GM04504 (cell line): ENCODE measurements around the gene MLF2.
"Not testable (repeated sequence)": the region's sequence is repeated elsewhere in the genome, so short reads cannot be mapped to it uniquely, and the experiment has no call there.

Experiments used
- DNase-seq: peaks from one replicate; pipeline ENCODE4 v3.0.0-alpha.2; 2012; ENCODE audit warnings: low read depth

Gene MLF2

DNA sequence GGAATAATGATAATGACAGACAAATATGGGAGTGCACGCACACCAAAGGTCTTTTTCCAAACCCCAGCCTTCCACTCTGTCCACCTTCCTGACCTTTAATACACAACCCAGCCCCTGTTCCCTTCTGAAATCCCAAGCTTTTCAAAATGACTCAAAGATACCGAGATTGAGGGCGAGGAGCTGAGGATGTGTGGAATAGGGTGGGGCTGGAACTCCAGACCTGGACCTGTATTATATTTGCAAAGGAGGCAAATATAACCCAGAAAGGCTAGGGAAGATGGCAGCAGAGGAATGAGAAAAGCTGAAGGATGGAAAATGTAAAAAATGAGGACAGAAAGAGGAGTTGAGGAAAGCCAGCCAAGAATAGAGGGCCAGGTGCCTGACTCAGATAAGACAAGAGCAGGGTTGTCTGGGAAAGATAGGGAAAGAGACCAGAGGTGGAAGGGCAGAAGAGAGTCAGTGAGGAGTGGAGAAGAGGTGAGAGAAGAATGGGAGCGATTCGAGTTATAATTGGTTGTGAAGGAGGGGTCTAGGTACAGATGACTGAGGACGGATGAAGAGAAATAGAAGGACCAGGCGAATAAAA is 12.2 kb upstream of the MLF2 start:
- DNase-seq, result no peak

DNA sequence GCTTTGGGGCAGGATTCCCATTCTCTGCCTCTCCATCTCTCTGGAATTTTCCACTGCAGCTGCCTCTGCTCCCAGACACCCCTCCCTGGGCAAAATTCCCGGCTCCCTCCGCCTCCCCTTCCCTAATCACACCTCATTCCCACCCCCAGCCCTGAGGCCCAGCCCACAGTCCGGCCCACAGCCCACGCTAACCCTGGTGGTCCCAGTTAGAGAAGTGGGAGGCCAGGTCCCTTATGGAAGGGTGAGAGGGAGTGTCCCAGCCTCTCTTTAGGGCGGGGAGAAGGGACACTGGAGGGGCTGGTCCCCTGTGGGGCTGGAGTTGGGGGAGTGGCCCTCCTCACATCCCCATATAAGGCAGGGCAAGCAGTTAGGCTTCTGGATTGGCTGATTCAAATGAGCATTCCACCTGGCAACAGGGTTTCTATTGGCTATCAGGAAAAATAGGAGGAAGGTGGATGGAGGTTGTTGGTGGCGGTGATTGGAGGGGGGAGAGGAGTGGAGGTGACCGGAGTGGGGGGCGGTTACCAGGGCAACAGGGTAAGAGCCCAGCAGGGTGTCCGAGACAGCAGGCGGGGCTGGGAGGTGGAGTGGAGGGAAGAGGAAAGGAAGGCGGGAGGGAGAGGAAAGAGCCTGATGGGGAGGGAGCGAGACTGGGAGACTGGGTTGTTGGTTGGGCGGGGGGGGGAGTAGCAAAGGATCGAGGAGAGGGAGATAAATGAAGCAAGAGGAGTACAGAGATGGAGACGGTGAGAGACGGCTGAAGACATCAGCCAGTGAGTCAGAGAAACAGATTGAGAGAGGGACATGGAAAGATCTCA is 11.3 kb upstream of the MLF2 start:
- peak; percentile 99 for DNase-seq

DNA sequence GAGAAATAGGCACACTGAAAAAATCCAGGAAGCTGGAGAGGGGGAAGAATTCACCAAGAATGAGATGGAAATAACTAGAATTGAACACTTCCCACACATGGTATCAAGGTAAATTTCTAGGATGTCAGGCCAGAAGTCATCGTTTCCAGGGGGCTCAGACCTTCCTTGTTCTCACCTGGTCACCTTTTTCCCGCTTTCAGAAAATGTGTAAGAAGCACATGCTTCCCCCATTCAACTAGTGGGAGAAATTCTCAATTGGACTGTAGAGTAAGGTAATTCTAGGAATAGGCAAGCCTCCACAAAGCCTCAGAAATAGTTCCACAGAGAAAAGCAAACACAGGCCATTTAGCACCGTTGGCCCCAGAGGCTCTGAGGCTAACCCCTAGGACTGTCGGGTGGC is 10.4 kb upstream of the MLF2 start:
- no peak for DNase-seq

DNA sequence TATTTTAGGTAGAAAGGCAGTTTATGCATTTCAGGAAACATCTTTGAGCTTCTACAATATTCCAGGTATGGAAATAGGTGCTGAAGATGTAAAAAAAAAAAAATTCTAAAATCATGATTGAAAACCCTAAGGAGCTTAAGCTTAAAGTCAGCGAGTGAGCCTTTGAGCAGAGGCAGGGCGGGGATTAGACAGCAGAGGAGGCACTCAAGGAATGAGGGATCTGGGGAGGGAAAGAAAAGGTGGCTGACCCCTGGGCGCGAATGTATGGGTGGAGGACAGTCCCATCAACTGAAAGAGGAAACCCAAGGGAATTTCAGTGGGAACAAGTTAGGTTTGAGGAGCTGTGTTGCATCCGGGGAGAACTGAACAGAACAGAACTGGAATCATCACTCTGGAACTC is 6.8 kb upstream of the MLF2 start:
- no peak for DNase-seq

DNA sequence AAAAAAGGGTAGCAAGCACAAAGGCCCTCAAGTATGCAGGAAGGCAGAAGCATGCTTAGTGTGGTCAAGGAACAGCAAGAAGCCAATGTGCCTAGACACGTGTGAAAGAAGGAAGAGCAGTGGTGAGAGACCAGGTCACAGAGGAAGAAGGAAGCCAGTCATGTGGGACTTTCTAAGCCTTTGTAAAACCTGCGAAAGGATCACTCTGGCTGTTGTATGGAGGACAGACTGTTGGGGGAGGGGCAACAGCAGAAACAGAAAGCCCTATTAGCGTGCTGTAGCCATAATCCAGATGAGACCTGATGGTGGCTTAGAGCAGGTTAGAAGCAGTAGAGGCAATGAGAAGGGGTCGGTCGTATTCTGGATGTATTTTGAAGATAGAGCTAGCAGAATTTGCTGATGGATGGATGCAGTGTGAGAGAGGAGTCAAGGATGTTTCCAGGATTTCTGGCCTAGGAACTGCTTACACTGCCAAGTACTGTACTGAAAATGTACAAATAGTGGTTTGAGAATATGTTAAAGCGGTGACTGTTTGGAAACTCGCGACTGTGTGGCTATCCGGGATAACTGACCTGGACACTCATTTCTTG is 5.7 kb upstream of the MLF2 start:
- no peak for DNase-seq

DNA sequence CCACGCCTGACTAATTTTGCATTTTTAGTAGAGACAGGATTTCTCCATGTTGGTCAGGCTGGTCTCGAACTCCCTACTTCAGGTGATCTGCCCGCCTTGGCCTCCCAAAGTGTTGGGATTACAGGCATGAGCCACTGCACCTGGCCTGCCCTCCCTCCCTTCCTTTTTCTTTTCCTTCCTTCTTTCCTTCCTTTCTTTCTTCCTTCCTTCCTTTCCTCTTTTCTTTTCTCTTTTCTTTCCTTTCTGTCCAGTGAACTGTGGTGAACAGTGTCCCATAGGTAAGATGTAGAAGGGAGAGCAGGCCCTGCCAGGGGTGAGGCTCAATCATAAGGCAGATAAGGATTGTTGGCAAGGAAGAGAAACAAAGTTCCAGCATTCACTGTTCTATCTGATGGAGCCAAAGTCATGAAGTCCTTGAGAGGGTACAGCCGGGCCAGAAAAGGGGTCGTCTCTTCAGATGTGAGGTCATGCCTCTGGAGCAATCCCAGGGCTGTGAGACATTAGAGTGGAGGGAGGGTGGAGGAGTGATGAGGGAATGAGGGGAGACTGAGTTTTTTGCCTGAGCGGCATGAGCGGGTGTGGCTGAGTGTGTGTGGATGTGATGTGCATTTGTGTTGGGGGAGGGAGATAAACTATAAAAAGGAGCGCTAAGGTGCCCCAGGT is 4.2 kb upstream of the MLF2 start:
- no peak for DNase-seq

DNA sequence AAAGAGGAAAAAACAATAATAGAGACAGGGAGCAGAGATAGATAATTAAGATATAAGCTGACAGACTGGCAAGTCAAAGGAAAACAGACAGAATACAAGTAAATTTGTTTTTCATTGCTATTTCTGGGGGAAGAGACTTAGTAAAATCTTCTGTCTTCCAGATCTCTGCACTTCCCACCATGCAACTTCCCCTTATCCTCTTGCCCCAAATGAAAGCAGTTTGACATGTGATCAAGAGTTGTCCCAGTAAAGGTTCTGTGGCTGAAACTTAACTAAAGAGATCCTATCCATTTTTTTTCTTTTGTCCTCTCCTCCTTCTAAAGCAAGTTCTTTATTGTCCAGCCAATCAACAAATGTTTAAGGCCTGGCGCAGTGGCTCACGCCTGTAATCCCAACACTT is 1.5 kb upstream of the MLF2 start:
- DNase-seq, result no peak

DNA sequence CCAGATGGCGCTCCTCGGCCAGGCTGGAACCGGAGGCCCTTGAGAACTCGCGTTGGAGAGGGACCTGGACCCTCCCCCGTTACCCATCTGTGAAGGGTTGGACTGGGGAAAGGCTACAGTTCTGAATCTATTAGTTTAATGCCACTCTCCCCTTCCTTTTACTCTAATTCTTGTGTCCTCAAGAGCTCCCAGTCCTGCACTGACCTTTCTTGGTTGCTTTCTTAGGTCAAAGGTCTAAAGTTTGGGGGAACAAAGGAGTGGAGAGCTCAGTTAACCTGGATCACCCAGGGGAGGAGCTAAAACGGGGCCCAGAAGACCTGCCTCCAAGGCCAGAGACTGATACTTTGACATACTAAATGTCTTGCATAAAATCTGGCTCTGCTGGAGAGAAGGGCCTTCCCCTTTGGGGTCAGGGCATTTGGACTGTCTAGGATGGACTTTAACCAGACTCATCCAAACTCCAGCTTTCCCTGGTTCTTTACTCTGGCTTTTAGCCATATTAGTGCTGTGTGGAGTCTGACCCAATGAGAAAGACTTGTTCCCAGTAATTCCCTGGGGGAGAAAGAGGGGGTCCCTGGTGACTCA is 923 bp upstream of the MLF2 start:
- DNase-seq, result no peak

DNA sequence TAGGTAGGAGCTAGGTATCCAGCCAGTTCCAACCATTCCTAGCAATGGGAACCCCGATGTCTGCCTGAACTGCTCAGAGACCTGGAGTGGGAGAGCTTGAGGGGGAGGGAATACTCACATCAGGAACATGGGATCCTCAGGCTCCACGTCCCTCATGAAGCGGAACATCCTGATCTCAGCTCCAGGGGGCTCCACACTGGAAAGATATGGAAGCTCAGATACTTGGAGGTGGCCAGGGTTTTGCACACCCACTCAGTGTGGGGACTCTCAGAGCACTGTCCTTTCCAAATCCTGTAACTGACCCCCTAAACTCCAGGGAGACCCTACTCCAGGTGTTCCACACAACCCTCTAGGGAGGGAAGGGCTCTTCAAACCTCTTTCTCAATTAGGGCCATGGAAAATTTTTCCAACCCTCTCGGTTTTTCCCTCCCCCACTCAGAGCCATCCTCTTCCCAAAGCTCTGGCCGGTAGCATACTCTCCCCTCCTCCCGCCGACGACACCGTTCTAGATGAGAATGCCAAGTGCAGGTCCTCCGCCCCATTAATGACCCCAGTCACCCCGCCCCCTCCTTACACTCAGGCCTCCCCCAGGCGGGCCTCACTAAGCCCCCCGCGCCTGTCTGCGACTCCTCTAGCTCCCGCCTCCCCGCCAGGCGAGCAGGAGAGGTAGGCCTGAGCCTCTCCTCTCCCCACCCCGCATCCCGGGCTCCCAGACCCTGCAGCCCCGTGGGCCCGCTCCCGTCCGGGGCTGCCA is 597 bp downstream of the MLF2 start:
- peak; percentile 19 for DNase-seq

DNA sequence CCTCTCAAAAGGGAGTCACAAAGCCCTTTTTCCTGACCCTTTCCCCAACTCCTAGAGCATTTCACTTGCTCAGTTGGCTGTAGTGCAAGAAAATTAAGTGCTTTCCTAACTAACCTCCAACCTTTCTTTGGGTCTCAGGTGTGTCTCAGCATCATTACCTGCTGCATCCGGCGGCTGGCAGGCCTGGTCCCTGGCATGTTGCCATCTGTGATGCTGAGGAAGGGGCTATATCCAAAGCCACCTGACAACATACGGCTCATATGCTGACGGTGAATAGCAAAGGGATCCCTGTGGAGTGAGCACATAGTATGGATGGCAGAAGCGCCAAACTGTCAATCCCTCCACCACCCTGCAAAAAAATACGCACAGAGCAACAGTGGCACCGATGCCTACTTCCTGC is 1.2 kb downstream of the MLF2 start:
- no peak for DNase-seq

DNA sequence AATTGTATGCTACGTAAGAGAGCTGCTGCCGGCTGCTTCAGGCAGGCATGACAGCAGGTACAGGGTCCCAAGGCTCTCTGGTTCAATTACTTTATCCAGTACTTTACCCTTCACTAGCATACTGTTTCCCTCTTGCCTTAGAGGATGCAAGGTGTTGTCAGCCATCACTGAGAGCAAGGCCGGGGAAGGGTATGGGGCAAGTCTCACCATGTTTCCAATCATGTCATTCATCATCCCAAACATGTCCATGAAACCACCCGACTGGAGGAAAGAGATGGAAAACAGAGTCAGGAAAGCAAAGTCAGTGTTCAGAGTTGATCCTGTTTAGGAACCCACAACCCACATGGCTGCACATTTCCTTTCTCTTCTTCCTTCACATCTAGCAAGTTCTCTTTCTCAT is 2.4 kb downstream of the MLF2 start:
- no peak for DNase-seq

DNA sequence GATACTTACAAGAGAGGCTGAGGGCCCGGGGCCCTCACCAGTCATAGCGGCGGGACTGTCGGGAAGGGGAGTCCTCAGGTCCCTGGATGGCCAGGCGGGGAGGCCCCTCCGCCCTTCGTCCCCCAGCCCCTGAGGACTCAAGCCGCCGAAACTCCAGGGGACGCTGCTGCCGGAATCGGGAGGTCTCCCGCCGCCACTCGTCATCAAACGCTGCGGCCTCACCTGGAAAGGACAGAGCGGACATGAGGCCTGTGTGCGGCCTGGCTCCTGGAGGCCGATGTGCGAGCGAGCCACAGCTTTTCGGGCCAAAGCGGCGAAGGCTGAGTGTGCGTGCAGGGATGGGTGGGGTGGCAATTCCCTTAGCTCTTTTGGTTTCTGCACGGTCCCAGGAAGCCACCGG is 4.2 kb downstream of the MLF2 start:
- DNase-seq, result no peak

DNA sequence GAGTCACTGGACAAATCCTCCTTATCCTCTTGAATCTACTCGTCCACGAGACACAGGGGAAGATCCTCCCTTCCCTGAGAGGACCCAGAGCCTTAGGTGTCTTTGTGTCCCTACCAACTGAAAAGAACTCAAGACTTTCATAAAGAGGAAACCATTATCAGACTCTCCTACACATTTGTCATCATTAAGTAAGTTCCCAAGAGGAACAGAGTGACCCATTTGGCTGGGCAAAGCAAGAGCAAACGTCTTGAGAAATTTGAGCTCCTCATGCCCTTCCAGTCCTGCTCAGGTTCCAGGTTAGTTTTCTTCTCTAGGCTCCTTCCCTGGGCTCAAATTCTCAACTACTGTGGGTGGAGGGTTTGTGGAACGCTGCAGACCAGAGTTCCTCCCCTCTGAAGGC is 5.7 kb downstream of the MLF2 start:
- no peak for DNase-seq

DNA sequence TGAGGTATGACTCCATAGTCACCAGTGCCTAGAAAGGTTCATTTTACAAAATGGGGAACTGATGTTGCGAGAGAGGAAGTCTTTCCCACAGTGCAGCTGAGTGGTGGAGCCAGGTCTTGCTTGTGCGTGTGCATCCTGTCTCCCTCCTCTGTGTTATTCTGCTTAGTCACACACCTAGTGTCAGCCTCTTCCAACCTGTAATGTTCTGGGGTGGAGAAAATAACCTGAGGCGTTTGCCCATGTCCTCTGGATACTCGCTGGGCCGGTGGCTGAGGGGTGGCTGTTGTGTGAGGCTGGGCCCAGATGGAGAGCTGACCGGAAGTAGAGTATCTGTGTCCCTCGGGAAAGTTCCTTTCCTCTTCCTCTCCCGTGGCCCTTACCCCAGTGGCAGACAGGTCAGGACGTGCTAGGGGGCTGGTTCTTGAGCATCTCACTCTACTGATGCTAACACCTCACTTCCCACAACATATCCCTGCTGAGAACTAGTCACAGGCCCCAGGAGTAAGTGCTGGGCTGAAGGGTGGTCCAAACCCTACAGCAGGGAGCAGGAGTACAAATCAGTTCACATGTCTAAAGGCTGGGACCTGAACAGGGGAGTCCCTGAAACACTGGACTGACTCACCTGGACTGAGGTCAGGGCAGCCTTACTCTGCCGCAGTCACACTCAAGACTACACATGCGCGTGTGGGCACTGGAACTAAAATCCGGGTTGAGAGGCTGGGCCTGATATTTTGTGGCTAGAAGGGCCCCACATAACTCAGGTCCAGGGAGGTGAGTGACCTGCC is 7.0 kb downstream of the MLF2 start:
- no peak for DNase-seq

DNA sequence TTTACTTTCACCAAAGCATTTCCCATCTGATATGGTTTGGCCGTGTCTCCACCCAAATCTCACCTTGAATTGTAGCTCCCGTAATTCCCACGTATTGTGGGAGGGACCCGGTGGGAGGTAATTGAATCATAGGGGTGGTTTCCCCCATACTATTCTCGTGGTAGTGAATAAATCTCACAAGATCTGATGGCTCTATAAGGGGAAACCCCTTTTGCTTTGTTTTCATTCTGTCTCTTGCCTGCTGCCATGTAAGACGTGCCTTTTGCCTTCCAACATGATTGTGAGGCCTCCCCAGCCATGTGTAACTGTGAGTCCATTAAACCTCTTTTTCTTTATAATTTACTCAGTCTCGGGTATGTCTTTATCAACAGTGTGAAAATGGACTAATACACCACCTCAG is 9.6 kb downstream of the MLF2 start:
- not testable (repeated sequence) for DNase-seq

DNA sequence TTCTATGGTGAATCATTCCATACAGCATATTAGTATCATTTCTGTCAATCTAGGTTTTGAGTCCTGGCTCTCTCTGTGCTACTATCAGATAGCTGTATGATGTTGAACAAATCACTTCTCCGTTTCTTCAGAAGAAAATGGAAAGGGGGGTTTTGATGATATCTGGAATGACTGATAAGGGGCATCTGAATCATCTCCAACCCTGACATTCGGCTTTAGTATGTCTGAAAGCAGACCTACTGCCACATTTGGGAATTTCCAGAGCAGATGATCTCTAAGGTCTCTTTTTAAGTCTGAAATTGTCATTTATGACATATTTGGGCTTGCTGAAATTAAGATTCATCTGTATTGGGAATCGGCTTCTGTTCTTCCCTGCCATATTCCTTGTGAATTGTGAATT is 10.1 kb downstream of the MLF2 start:
- DNase-seq, result no peak

DNA sequence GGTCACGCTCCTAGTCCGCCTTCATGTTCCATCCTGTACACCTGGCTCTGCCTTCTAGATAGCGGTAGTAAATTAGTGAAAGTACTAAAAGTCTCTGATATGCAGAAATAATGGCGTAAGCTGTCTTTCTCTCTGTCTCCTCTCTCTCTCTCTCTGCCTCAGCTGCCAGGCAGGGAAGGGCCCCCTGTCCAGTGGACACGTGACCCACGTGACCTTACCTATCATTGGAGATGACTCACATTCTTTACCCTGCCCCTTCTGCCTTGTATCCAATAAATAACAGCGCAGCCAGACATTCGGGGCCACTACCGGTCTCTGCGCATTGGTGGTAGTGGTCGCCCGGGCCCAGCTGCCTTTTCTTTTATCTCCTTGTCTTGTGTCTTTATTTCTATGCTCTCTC is 10.9 kb downstream of the MLF2 start:
- not testable (repeated sequence) for DNase-seq

DNA sequence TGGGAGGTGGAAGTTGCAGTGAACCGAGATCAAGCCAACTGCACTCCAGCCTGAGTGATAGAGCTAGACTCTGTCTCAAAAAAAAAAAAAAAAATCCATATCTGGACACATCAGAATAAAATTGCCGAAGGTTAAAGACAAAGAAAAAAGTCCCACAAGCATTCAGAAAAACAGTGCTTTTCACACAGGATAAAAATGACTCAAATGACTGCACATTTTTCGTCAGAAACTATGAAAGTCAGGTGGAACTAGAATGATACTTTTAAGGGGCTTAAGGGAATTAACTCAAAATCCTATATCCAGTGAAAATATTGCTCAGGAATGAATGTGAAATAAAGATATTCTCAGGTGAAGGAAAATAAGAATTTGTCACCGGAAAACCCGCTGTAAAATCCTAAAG is 16.2 kb downstream of the MLF2 start:
- no peak for DNase-seq

DNA sequence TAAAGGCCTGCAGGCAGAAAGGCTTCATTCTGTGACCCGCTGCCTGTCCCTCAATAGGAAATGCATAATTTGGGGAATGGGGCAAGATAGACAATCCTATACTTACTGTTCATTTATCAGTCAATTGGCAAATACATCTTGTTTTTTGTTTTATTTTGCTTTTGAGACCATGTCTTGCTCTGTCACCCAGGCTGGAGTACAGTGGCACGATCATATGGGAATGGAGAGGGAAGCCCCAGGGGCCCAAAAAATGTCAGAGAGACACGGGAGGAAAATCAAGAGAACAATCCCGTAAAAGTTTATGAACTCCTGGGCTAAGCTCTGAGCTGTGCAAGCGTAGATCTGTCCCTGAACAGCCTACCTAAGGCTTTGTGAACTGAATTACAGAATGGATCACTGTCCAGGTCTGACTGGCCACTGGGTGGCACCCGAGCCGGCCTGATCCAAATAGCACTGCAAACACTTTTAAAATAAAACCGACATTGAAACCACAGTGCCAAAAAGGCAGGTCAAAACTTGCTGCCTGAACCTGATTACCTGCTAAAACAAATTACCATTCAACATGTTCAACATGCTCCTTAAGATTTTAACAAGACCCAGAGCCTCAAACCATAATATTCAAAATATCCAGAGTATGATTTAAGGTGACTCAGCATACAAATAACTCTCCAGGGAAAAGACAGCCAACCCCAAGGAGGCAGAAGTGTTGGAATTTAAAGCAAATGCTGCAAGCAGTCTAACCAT is 17.3 kb downstream of the MLF2 start:
- DNase-seq, result peak; percentile 32
